ENCODE results near the gene XAB2.

GRCh38 chr19:7677669-7678311 is 48.4 kb upstream of the XAB2 start:
- TF ChIP-seq CTCF (IDR thresholded peaks at IDR 0.05) (no peak), POLR2AphosphoS5 (IDR thresholded peaks at IDR 0.05; ENCODE audit: low read depth, low read length) (no peak)
- TF ChIP-seq, protein P1, sequence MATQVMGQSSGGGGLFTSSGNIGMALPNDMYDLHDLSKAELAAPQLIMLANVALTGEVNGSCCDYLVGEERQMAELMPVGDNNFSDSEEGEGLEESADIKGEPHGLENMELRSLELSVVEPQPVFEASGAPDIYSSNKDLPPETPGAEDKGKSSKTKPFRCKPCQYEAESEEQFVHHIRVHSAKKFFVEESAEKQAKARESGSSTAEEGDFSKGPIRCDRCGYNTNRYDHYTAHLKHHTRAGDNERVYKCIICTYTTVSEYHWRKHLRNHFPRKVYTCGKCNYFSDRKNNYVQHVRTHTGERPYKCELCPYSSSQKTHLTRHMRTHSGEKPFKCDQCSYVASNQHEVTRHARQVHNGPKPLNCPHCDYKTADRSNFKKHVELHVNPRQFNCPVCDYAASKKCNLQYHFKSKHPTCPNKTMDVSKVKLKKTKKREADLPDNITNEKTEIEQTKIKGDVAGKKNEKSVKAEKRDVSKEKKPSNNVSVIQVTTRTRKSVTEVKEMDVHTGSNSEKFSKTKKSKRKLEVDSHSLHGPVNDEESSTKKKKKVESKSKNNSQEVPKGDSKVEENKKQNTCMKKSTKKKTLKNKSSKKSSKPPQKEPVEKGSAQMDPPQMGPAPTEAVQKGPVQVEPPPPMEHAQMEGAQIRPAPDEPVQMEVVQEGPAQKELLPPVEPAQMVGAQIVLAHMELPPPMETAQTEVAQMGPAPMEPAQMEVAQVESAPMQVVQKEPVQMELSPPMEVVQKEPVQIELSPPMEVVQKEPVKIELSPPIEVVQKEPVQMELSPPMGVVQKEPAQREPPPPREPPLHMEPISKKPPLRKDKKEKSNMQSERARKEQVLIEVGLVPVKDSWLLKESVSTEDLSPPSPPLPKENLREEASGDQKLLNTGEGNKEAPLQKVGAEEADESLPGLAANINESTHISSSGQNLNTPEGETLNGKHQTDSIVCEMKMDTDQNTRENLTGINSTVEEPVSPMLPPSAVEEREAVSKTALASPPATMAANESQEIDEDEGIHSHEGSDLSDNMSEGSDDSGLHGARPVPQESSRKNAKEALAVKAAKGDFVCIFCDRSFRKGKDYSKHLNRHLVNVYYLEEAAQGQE (IDR thresholded peaks at IDR 0.05; ENCODE audit: insufficient read depth in 1 of 2, low read depth in 2 of 2, low read length in 1 of 2): no peak
